Measurements from ENCODE around the gene NLRP1.

Gene NLRP1

DNA sequence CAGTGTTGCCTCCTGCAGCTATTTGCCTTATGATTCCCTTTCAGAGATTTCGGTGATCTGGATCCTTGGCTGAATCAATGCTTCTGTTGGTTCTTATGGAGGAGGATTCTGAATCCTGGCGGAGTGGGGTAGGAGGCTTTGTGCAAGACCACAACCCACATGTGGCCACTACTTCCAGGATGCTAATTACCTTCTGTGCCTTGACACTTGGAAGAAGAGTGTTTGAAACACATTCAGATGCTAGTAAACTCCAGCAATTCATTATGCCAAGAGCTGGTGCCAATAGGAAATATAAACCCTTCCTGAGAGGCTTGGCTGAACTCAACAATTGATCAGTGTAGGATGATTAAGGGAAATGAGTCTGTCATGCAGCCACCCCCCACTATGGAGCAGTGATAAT is 12.1 kb upstream of the NLRP1 start:
- DNase-seq (ENCODE audit: low read depth in 1 of 2, low spot score in 1 of 2) = no peak
- Histone ChIP-seq H3K27ac (replicated peaks) (no peak overlapping the region), H3K4me3 (replicated peaks; ENCODE audit: insufficient read depth, low read length) (no peak overlapping the region), H3K27me3 (ENCODE audit: insufficient read depth, poor library complexity, severe bottlenecking) (no peaks in the 10 kb centered on the region)
- TF ChIP-seq, protein P1, sequence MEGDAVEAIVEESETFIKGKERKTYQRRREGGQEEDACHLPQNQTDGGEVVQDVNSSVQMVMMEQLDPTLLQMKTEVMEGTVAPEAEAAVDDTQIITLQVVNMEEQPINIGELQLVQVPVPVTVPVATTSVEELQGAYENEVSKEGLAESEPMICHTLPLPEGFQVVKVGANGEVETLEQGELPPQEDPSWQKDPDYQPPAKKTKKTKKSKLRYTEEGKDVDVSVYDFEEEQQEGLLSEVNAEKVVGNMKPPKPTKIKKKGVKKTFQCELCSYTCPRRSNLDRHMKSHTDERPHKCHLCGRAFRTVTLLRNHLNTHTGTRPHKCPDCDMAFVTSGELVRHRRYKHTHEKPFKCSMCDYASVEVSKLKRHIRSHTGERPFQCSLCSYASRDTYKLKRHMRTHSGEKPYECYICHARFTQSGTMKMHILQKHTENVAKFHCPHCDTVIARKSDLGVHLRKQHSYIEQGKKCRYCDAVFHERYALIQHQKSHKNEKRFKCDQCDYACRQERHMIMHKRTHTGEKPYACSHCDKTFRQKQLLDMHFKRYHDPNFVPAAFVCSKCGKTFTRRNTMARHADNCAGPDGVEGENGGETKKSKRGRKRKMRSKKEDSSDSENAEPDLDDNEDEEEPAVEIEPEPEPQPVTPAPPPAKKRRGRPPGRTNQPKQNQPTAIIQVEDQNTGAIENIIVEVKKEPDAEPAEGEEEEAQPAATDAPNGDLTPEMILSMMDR (IDR thresholded peaks at IDR 0.05; ENCODE audit: insufficient read depth, low read length) = no peak
- TF ChIP-seq, protein P2, sequence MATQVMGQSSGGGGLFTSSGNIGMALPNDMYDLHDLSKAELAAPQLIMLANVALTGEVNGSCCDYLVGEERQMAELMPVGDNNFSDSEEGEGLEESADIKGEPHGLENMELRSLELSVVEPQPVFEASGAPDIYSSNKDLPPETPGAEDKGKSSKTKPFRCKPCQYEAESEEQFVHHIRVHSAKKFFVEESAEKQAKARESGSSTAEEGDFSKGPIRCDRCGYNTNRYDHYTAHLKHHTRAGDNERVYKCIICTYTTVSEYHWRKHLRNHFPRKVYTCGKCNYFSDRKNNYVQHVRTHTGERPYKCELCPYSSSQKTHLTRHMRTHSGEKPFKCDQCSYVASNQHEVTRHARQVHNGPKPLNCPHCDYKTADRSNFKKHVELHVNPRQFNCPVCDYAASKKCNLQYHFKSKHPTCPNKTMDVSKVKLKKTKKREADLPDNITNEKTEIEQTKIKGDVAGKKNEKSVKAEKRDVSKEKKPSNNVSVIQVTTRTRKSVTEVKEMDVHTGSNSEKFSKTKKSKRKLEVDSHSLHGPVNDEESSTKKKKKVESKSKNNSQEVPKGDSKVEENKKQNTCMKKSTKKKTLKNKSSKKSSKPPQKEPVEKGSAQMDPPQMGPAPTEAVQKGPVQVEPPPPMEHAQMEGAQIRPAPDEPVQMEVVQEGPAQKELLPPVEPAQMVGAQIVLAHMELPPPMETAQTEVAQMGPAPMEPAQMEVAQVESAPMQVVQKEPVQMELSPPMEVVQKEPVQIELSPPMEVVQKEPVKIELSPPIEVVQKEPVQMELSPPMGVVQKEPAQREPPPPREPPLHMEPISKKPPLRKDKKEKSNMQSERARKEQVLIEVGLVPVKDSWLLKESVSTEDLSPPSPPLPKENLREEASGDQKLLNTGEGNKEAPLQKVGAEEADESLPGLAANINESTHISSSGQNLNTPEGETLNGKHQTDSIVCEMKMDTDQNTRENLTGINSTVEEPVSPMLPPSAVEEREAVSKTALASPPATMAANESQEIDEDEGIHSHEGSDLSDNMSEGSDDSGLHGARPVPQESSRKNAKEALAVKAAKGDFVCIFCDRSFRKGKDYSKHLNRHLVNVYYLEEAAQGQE (IDR thresholded peaks at IDR 0.05; ENCODE audit: insufficient replicate concordance, low read depth) = no peak
- TF ChIP-seq POLR2AphosphoS5 (IDR thresholded peaks at IDR 0.05; ENCODE audit: low read depth) (no peak), GABPA (IDR thresholded peaks at IDR 0.05; ENCODE audit: low read depth) (no peak), SPI1 (IDR thresholded peaks at IDR 0.05; ENCODE audit: borderline replicate concordance, low read depth) (no peak)

DNA sequence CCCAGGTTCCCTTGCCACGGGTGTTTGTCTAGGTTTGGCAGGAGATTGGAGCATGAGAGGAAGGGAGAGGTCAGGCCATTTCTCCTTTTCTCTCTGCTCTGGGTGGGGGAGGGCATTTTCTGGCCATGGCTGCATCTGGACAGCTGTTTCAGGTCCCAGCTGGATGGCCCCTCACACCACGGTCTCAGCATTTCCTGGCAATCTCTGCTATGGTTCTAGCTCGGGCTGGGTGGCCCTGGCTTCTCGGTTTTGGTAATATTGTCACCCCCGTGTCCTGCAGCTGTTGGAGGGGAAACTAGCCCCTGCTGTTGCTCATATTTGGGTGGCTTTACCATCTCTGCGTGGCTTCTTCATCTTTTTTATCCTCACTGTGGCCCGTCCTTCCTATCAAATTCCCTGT is 11.5 kb upstream of the NLRP1 start:
- no peaks in the 10 kb centered on the region for H3K27me3 ChIP-seq (ENCODE audit: insufficient read depth, poor library complexity, severe bottlenecking)
- no peak overlapping the region for H3K27ac ChIP-seq (replicated peaks)
- no peak for DNase-seq (ENCODE audit: low read depth in 1 of 2, low spot score in 1 of 2)
- TF ChIP-seq, protein P1 (IDR thresholded peaks at IDR 0.05; ENCODE audit: insufficient read depth, low read length) = no peak
- no peak for TF ChIP-seq GABPA (IDR thresholded peaks at IDR 0.05; ENCODE audit: low read depth)
- H3K4me3 ChIP-seq (replicated peaks; ENCODE audit: insufficient read depth, low read length) = no peak overlapping the region

DNA sequence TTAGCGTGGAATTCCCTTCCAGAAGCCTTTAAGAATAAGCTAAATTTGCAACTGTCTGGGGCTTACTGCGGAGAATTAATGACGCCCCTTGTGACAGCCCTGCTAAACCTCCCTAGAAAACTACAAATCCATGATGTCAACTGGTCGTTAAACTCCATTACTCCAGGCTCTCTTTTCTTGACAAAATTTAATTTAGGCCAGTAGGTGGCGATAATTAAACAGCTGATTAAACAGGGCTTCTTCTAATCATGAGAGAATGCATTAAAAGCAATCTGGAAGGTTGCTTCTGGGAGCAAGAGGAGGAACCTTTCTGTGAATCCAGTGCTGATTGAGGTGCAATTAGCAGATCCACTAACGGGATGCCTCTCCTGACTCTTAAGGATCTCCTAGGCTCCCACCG is 8.1 kb upstream of the NLRP1 start:
- Histone ChIP-seq H3K27me3 (ENCODE audit: insufficient read depth, poor library complexity, severe bottlenecking) (no peaks in the 10 kb centered on the region), H3K27ac (replicated peaks) (no peak overlapping the region), H3K4me3 (replicated peaks; ENCODE audit: insufficient read depth, low read length) (no peak overlapping the region)
- TF ChIP-seq GABPA (IDR thresholded peaks at IDR 0.05; ENCODE audit: low read depth) = no peak
- TF ChIP-seq, protein P2 (IDR thresholded peaks at IDR 0.05; ENCODE audit: insufficient replicate concordance, low read depth) = no peak
- TF ChIP-seq POLR2AphosphoS5 (IDR thresholded peaks at IDR 0.05; ENCODE audit: low read depth) = no peak
- TF ChIP-seq SPI1 (IDR thresholded peaks at IDR 0.05; ENCODE audit: borderline replicate concordance, low read depth) = no peak
- TF ChIP-seq, protein P1 (IDR thresholded peaks at IDR 0.05; ENCODE audit: insufficient read depth, low read length) = no peak
- DNase-seq (ENCODE audit: low read depth in 1 of 2, low spot score in 1 of 2) = no peak

DNA sequence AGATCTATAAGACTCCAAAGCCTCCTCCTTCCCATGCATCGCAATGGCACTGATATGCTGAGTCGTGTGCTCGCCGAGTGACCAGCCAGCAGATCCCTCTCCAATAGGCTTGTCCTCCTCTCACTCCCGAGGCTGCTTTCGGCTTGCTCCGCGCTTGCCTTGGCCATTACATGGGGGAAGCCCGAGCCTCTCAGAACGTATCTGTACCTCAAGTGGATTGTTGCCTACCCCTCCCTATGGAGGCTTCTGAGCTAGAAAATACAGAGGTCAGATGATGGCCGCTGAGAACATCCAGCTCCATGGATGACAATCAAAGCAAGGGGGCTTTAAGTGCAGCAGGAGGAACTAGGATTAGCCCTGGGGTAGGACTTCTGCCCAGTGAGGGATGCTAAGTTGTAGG is 7.7 kb upstream of the NLRP1 start:
- DNase-seq (ENCODE audit: low read depth in 1 of 2, low spot score in 1 of 2) = no peak
- TF ChIP-seq SPI1 (IDR thresholded peaks at IDR 0.05; ENCODE audit: borderline replicate concordance, low read depth) = no peak
- TF ChIP-seq GABPA (IDR thresholded peaks at IDR 0.05; ENCODE audit: low read depth) = no peak
- TF ChIP-seq POLR2AphosphoS5 (IDR thresholded peaks at IDR 0.05; ENCODE audit: low read depth) = no peak
- TF ChIP-seq, protein P2 (IDR thresholded peaks at IDR 0.05; ENCODE audit: insufficient replicate concordance, low read depth) = no peak
- TF ChIP-seq, protein P1 (IDR thresholded peaks at IDR 0.05; ENCODE audit: insufficient read depth, low read length) = no peak
- Histone ChIP-seq H3K27ac (replicated peaks) (no peak overlapping the region), H3K27me3 (ENCODE audit: insufficient read depth, poor library complexity, severe bottlenecking) (no peaks in the 10 kb centered on the region), H3K4me3 (replicated peaks; ENCODE audit: insufficient read depth, low read length) (no peak overlapping the region)

Data from HL-60 (cell line).